GM12892 (cell line): Measurements from ENCODE around the gene PPP1R12A.

Experiments used
- POLR2A ChIP-seq: IDR thresholded peaks from 2 replicates; pipeline ENCODE4 v1.6.1; 2011; ENCODE audit warnings: low read depth, low read length, control low read depth
- POLR2AphosphoS5 ChIP-seq: IDR thresholded peaks from 2 replicates; pipeline ENCODE4 v1.6.1; 2011; ENCODE audit warnings: low read depth, low read length, control low read depth

GRCh38 chr12:79850610-79851299 is 84.1 kb downstream of the PPP1R12A start:
- TF ChIP-seq POLR2A (no peak), POLR2AphosphoS5 (no peak)
